ENCODE measurements around the gene VPS13D.

The VPS13D gene

GRCh38 chr1:12477936-12478611 lies 248.2 kb downstream of the VPS13D start:
- DNase-seq = no peak

DNA sequence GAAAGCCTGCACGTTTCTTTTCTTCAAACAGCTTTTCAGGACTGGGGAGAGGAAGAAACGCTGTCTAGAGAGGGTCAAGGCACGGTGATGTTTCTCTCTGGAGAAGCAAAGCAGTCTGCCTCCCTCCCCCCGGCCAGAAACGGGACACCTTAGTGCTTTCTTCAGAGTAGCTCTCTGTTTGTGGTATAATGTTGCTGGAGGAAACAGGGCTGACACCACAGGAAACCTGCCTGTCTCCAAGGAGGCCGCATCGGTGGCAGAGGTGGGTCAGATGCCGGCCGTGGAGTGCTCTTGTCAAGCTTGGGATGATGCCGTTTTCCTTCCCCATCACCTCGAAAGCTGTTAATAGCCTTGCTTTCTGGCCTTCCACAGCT lies 248.8 kb downstream of the VPS13D start:
- DNase-seq = peak; percentile 42

DNA sequence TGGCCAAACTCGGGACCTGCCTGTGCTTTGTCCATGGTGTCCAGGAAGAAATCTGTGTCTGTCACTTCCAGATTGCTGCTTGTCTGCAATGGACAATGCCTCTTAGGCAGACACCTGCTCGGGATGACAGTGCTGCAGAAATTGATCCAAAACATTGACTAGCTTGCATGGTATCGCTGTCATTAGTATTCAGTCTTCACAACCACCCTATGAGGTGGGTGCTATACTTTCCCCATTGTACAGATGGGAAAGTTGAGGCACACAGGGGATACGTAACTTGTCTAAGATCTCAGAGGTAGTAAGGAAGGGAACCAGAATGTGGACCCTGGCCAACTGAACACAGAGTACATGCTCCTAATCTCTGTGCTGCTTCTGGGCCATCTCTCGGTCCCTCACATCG lies 249.5 kb downstream of the VPS13D start:
- no peak for DNase-seq

DNA sequence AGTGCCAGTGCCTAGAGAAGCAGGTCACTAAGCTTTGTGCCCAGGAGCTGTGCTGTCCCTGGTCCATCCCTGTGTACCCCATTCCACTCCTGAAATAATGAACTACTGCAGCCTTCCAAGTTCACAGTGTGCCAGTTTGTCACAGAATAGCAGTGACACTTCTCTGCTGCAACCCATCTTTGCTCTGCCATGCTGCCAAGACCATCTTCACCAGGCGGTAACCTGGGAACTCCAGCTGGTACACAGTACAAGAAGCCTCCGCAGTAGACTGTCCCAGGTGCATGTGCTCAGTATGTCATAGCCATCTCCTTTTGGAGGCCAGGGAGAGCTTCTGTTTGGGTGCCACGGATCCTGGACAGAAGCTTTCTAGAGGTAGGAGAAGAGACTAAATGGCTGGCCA lies 250.2 kb downstream of the VPS13D start:
- no peak for DNase-seq

- peak; percentile 38 for DNase-seq
Observed at GRCh38 chr1:12480748-12481362, 251.0 kb downstream of the VPS13D start.

- no peak for DNase-seq
Observed at GRCh38 chr1:12481928-12482327, 252.1 kb downstream of the VPS13D start.

- no peak for DNase-seq
Observed at GRCh38 chr1:12482988-12483387, 253.2 kb downstream of the VPS13D start.

- no peak for DNase-seq
Observed at GRCh38 chr1:12485231-12486058, 255.6 kb downstream of the VPS13D start.

GRCh38 chr1:12486059-12486341 lies 256.2 kb downstream of the VPS13D start:
- DNase-seq = no peak

GRCh38 chr1:12486401-12487005 lies 256.7 kb downstream of the VPS13D start:
- DNase-seq = no peak

- no peak for DNase-seq
Observed at GRCh38 chr1:12487520-12487919, 257.7 kb downstream of the VPS13D start.

DNA sequence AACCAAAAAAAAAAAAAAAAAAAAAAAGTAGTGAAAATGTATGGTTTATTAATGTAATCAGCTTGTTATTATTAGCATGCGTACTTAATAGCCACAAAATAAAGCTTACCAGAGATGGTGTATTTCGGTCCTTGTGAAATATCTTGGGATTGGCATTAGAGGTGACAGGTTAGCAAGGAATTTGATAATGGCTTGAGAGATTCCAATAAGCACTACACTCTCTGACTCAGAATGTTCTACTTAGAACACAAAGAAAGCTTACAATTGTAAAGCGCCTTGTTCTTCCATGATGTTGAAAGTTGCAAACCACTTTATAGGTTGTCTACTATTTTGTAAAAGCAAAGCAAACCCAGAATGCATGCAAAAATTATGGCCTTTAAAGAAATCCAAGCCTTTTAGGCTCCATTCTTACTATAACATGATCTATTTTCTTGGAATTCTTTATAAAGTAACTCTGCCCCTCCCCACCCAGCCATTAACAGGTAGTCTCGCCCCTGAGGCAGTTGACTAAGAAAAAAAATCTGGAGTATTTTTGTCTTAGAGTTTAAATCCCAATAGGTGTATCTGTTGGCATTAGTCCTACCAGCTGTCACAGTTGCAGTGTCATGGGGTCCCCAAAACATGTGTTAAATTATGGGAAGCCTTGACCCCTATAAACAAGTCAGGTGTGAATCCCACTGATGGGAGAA lies 259.0 kb downstream of the VPS13D start:
- no peak for DNase-seq

DNA sequence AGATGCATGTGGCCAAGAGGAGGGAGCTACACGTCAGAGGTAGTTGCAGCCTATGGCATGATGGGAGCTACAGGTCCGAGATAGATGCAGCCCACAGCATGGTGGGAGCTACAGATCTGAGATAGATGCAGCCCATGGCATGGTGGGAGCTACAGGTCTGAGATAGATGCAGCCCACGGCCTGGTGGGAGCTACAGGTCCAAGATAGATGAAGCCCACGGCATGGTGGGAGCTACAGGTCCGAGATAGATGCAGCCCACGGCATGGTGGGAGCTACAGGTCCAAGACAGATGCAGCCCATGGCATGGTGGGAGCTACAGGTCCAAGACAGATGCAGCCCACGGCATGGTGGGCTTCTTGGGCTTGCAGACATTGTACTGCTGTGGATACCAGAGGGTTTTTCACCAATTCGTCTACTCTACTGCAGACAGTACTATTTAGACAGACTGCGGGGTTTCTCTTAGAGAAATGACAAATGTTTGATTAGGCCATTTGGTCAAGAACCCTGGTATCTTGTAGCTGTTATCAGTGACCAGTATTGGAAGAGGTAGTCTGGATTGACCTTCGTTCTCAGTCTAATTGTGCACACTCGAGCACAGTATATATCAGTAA lies 260.8 kb downstream of the VPS13D start:
- no peak for DNase-seq

GRCh38 chr1:12491656-12492055 lies 261.8 kb downstream of the VPS13D start:
- DNase-seq = no peak

- no peak for DNase-seq
Observed at GRCh38 chr1:12495725-12496124, 265.9 kb downstream of the VPS13D start.

DNA sequence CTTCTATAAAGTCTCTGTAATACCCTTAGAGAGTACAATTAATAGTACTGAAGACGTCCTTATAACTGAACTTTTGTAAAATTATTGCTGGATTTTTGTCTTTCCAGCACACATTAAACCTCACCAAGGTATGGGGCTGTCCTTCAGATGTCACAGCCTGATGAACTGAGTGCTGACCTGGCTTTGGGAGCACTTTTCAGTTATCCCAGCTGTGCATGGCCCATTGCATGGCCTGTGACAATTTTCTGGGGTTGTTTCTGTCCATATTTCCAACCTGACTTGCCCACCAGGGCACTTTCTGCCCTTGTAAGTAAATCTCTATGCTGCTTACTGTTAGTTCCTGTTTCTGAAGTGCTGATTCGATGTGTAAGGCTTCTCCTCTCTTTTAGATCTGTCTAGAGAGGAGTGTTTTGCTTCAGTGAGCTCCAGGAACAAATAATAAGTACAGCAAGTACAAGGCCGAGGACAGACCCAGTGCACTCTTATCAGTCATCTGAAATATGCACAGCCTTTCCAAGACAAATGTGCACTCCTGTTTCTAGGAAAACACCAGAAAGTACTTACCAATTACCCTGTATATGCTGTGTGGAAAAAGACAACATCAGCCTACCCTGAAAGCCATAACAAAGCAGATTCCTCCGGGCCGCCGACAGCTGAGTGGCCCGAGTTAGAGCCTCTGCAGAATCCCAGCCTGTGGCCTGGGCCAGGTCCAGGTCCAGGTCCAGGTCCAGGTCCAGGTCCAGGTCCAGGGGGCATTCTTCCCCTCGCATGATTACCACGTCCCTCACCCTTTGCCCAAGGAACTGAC lies 266.5 kb downstream of the VPS13D start:
- DNase-seq = no peak

DNA sequence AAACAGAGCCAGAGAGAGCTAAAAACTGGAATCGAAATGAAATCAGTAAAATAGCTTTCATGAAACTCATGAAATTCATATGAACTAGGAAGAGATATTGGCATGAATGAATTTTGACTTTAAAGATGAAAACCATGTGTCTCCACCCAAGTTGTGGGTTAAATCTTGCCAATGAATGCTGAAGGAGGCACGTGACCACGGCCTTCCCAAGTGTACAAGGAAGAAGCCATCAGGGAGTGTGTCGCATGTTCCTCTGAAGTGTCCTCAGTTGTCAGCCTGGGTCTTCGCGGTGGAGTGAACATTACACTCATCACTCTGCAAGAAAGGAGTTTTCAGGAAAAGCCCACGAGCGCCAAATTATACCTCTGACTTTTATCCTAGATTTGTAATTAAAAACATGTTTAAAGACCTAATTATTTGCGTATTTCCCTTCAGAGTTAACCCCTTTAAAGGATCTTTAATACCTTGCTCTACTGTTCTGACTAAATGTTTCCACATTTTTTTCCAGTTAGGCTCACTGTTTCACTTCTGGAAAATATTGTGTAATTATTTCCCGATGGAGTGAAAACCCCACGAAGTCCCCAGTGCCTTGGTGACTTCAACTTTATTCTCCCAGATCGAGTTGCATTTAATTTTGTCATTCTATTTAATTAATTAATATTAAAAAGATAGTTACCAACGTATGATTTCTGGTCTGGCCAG lies 269.9 kb downstream of the VPS13D start:
- no peak for DNase-seq

DNA sequence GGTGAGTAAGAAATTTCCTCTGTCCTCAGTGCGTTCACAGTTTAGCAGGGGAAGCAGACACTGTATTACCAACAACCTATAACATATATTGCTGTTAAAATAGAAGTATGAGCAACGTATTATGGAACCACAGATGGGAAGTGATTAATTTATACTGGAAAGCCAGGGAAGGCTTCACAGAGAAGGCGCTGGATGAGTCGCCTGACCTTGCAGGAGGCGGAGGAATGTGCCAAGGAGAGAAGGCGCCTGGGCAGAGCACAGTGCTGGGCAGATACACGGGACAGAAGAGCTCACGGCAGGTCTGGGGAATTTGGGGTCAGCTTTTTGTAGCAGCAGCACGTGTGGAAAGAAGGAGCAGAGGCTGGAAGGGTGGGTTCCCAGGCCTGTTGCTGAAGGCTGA lies 271.8 kb downstream of the VPS13D start:
- no peak for DNase-seq

DNA sequence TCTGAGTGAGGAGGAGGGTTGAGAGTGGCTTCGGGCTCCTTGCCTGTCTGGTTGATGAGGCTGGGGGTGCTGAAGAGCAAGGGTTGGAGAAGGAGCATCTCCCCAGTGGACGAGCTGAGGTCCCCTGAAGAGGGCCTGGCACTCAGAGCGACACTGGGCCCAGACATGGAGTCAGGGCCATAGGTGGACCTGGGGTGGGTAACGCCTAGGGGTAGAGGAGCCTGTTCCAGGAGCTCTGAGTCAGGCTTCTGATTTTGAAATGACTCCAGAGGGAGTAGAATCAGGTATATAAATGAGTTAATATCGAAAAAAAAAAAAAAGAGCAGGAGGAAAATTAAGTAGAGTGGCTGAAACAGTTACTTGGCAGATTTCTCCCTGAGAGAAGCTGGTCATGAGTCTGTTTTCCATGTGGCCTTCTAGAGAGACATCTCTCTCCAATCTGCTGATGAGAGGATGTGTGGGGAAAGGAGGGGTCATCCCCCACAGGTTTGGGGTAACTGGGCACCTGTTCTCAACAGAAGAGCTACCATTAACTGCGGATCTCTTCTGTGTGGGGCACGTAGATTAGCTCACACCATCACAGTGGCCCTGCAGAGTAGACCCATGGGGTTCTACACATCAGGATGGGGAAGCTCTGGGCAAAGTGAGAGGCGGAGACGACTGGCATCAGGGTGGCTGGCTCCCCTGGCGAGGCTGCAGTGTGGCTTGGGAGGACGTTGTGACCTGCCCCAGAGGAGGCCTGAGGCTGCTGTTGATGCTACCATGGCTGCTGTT lies 272.7 kb downstream of the VPS13D start:
- DNase-seq = no peak

DNA sequence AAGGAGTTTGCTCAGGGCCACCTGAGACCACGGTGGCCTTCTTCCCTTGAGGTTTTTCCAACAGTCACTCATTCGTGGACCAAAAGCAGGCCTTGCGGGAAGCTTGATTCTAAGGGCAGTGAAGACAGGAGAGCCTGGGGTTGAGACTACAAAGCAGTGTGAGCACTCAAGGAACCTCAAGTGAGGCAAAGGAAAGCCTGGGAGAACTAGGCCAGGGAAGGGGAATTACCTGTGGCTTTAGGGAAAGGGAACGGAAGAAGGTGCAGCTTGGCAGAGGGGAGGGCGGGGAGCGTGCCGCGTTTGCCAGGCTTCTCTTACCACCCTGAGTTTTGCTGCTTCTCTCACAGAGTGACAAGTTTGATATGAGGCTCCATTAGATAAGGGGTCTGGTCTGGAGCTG lies 273.9 kb downstream of the VPS13D start:
- no peak for DNase-seq

GRCh38 chr1:12504601-12505000 lies 274.8 kb downstream of the VPS13D start:
- no peak for DNase-seq

All from CD4-positive, alpha-beta T cell treated with Interleukin-4 for 4 hours (primary cell).